Liver (tissue), 3 donors: Measurements from ENCODE around the gene PPP2R5B.

Source experiments
- CTCF ChIP-seq: fragments of 150-350 bp; IDR thresholded peaks from 2 replicates; pipeline ENCODE4 v1.5.1; 2017; ENCODE audit warnings: improper control_type of control experiment, low read depth, low read length; ENCODE audit not compliant: missing input control
- RAD21 ChIP-seq, 2 donors: IDR thresholded peaks; 2 replicates each; pipeline ENCODE4 v1.6.1; 2016; ENCODE audit warnings: antibody characterized with exemption in 2 of 2, mild to moderate bottlenecking in 2 of 2
- donor health status: healthy.
- donor health status: healthy.

- TF ChIP-seq CTCF (no peak), RAD21 (IDR thresholded peaks at IDR 0.05) (no peak)
Observed at GRCh38 chr11:64878223-64878493, 46.3 kb upstream of the PPP2R5B start.
